Neural cell (in vitro differentiated cells): ENCODE results near the gene ITPRID2. TPM values are rescaled to one million over a fixed set of nuclear protein-coding genes. Genes with fewer than 3 reads are reported as not detected.

Source experiments
- H2AFZ ChIP-seq: fragments of 200-600, 300-800 bp; sonication (generic), shearing (Covaris generic); 2 replicates; pipeline ENCODE4 v1.6.0; 2014; ENCODE audit warnings: low read depth, mild to moderate bottlenecking, antibody characterized with exemption, low read length, moderate library complexity
- H3F3A ChIP-seq: fragments of 200-600 bp; shearing (Covaris generic); 2 replicates; pipeline ENCODE4 v1.6.1; 2016; ENCODE audit warnings: mild to moderate bottlenecking, moderate library complexity, mixed read lengths, antibody characterized with exemption, low read length; ENCODE audit not compliant: insufficient read depth, poor library complexity, severe bottlenecking
- H3K27ac ChIP-seq: fragments of 200-600, 300-800 bp; sonication (generic), shearing (Covaris generic); 2 replicates; pipeline ENCODE4 v1.5.1; 2014; ENCODE audit warnings: mild to moderate bottlenecking, low read length, moderate library complexity
- H3K27me3 ChIP-seq: fragments of 300-800, 200-600 bp; sonication (generic), shearing (Covaris generic); 2 replicates; pipeline ENCODE4 v1.6.0; 2014; ENCODE audit warnings: mild to moderate bottlenecking, low read depth, low read length, moderate library complexity; ENCODE audit not compliant: insufficient read depth
- H3K36me3 ChIP-seq: fragments of 300-800, 200-600 bp; sonication (generic), shearing (Covaris generic); 2 replicates; pipeline ENCODE4 v1.5.1; 2014; ENCODE audit warnings: mild to moderate bottlenecking, antibody characterized with exemption, low read length, moderate library complexity; ENCODE audit not compliant: insufficient read depth
- H3K4me2 ChIP-seq: fragments of 300-800, 200-600 bp; sonication (generic), shearing (Covaris generic); 2 replicates; pipeline ENCODE4 v1.6.0; 2014; ENCODE audit warnings: mild to moderate bottlenecking, low read length
- H3K4me3 ChIP-seq: fragments of 300-800, 200-600 bp; sonication (generic), shearing (Covaris generic); 2 replicates; pipeline ENCODE4 v1.5.1; 2014; ENCODE audit warnings: mild to moderate bottlenecking, low read length, moderate library complexity
- H3K79me2 ChIP-seq: fragments of 200-600 bp; shearing (Covaris generic); replicated peaks from 2 replicates; pipeline ENCODE4 v1.6.0; 2014; ENCODE audit warnings: mild to moderate bottlenecking, low read length, moderate library complexity; ENCODE audit not compliant: insufficient read depth
- H3K9ac ChIP-seq: fragments of 300-800, 200-600 bp; sonication (generic), shearing (Covaris generic); 2 replicates; pipeline ENCODE4 v1.6.1; 2016; ENCODE audit warnings: mild to moderate bottlenecking, low read length, mixed read lengths
- H3K9me2 ChIP-seq: fragments of 200-600 bp; shearing (Covaris generic); 2 replicates; pipeline ENCODE4 v1.6.1; 2016; ENCODE audit warnings: mild to moderate bottlenecking, low read length, mixed read lengths; ENCODE audit not compliant: insufficient read depth
- H3K9me3 ChIP-seq: fragments of 200-600, 300-800 bp; sonication (generic), shearing (Covaris generic); 2 replicates; pipeline ENCODE4 v1.6.1; 2016; ENCODE audit warnings: mild to moderate bottlenecking, mixed run types, low read length, moderate library complexity, mixed read lengths
- H4K20me1 ChIP-seq: fragments of 200-600 bp; shearing (Covaris generic); 2 replicates; pipeline ENCODE4 v1.6.1; 2016; ENCODE audit warnings: mild to moderate bottlenecking, mixed run types; ENCODE audit not compliant: insufficient read depth
- CTCF ChIP-seq: fragments of 450-650 bp; IDR thresholded peaks from 2 replicates; pipeline ENCODE4 v1.5.1; 2014; ENCODE audit warnings: antibody characterized with exemption, mild to moderate bottlenecking, moderate library complexity; ENCODE audit not compliant: poor library complexity, severe bottlenecking
- EP300 ChIP-seq: fragments of 450-650 bp; conservative IDR thresholded peaks from 2 replicates; pipeline ENCODE4 v1.6.1; 2014; ENCODE audit warnings: antibody characterized with exemption, mild to moderate bottlenecking, moderate library complexity; ENCODE audit not compliant: poor library complexity, severe bottlenecking
- EZH2 ChIP-seq: fragments of 200-600, 300-800 bp; shearing (Covaris generic), sonication (generic); IDR thresholded peaks from 2 replicates; pipeline ENCODE4 v1.6.1; 2014; ENCODE audit warnings: antibody characterized with exemption, low read length, borderline replicate concordance, mild to moderate bottlenecking; ENCODE audit not compliant: insufficient read depth, poor library complexity, severe bottlenecking
- MXI1 ChIP-seq: fragments of 450-650 bp; conservative IDR thresholded peaks from 2 replicates; pipeline ENCODE4 v1.6.1; 2014; ENCODE audit warnings: antibody characterized with exemption, mild to moderate bottlenecking; ENCODE audit not compliant: poor library complexity, severe bottlenecking
- POLR2AphosphoS5 ChIP-seq: IDR thresholded peaks from 2 replicates; pipeline ENCODE4 v1.6.1; 2012
- RAD21 ChIP-seq: fragments of 450-650 bp; conservative IDR thresholded peaks from 2 replicates; pipeline ENCODE4 v1.6.1; 2014; ENCODE audit warnings: antibody characterized with exemption, mild to moderate bottlenecking, moderate library complexity
- REST ChIP-seq: IDR thresholded peaks from 2 replicates; pipeline ENCODE4 v1.6.1; 2012; ENCODE audit warnings: borderline replicate concordance
- SMC3 ChIP-seq: fragments of 450-650 bp; conservative IDR thresholded peaks from 2 replicates; pipeline ENCODE4 v1.6.1; 2014; ENCODE audit warnings: antibody characterized with exemption, mild to moderate bottlenecking, moderate library complexity; ENCODE audit not compliant: poor library complexity
- TAF1 ChIP-seq: IDR thresholded peaks from 2 replicates; pipeline ENCODE4 v1.6.1; 2012; ENCODE audit warnings: low read depth
- polyA plus RNA-seq: library from polyadenylated mRNA; depleted of rRNA; stranded (reverse); fragments of >200 nt; gene quantifications from 2 replicates; pipeline ENCODE4 v1.2.3, GENCODE V29; 2014

Gene ITPRID2
- polyA plus RNA-seq, 1 donor from 2014 or later = 42.0 TPM

- Histone ChIP-seq H3K9me3 (no peaks in the 10 kb centered on the region), H3K4me3 (no peak overlapping the region), H4K20me1 (no peaks in the 10 kb centered on the region)
Measured at GRCh38 chr2:181915102-181915501, 23.6 kb downstream of the ITPRID2 start.

More at GRCh38 chr2:181915102-181915501, 23.6 kb downstream of the ITPRID2 start:
- H3K9me2 ChIP-seq = no peaks in the 10 kb centered on the region
- no peak overlapping the region for H3K27ac ChIP-seq
- H3K4me2 ChIP-seq = no peak overlapping the region
- TF ChIP-seq EP300 (no peak), POLR2AphosphoS5 (no peak), SMC3 (no peak), TAF1 (no peak), CTCF (no peak), RAD21 (no peak), EZH2 (no peak), MXI1 (no peak), REST (no peak)
- H3F3A ChIP-seq = no peaks in the 10 kb centered on the region
- H3K27me3 ChIP-seq = no peaks in the 10 kb centered on the region
- H2AFZ ChIP-seq = no peak overlapping the region
- H3K79me2 ChIP-seq = no peaks in the 10 kb centered on the region
- H3K9ac ChIP-seq = no peak overlapping the region
- H3K36me3 ChIP-seq = peaks cover 16% of the 10 kb centered on the region
